PC-3 (cell line): ENCODE data around the gene FARS2. TPM values are rescaled to one million over a fixed set of nuclear protein-coding genes. Genes with fewer than 3 reads are reported as not detected.

Experiments used
- ATAC-seq: fragments of 200-7000 bp; cut with Tn5 transposase; 2 replicates; pipeline ENCODE4 v1.9.1; 2020; ENCODE audit warnings: mild to moderate bottlenecking, moderate library complexity
- BruUV-seq: library from RNA; stranded (reverse); fragments of 400-500 nt; replicated peaks from 2 replicates; lab custom pipeline; 2021; lab: Mats Ljungman, UMichigan
- CTCF ChIA-PET: fragments of 300-600 bp; sonication (Branson Sonifier 250); formaldehyde crosslinking; loops from one replicate; lab custom pipeline; 2022; ENCODE audit warnings: antibody characterized with exemption; lab: Charles Lee
- POLR2A ChIA-PET: fragments of 300-600 bp; sonication (Branson Sonifier 250); formaldehyde crosslinking; loops from one replicate; lab custom pipeline; 2022; ENCODE audit warnings: antibody characterized with exemption; ENCODE audit not compliant: unreplicated experiment; lab: Charles Lee
- DNase-seq: peaks from one replicate; pipeline ENCODE4 v3.0.0-alpha.2; 2015
- H2AFZ ChIP-seq: fragments of 300-600 bp; sonication (generic); 2 replicates; pipeline ENCODE4 v1.6.0; 2016; ENCODE audit warnings: antibody characterized with exemption, low read length
- H3F3A ChIP-seq: fragments of 300-600 bp; sonication (generic); one replicate; pipeline ENCODE4 v1.6.0; 2017; ENCODE audit warnings: antibody characterized with exemption, low read length, control low read depth, mild to moderate bottlenecking; ENCODE audit not compliant: unreplicated experiment
- H3K27ac ChIP-seq: fragments of 300-600 bp; sonication (generic); 2 replicates; pipeline ENCODE4 v1.5.1; 2016; ENCODE audit warnings: mild to moderate bottlenecking, low read length
- H3K27me3 ChIP-seq: fragments of 300-600 bp; sonication (generic); 2 replicates; pipeline ENCODE4 v1.6.1; 2016; ENCODE audit warnings: low read length, mixed read lengths
- H3K36me3 ChIP-seq: fragments of 300-600 bp; sonication (generic); 2 replicates; pipeline ENCODE4 v1.6.1; 2016; ENCODE audit warnings: low read depth, mixed run types, low read length, mixed read lengths
- H3K4me1 ChIP-seq: fragments of 300-600 bp; sonication (generic); 2 replicates; pipeline ENCODE4 v1.5.1; 2016; ENCODE audit warnings: low read length; ENCODE audit not compliant: insufficient read depth
- H3K4me2 ChIP-seq: fragments of 300-600 bp; sonication (generic); 2 replicates; pipeline ENCODE4 v1.6.0; 2016; ENCODE audit warnings: low read length
- H3K4me3 ChIP-seq: fragments of 300-600 bp; sonication (generic); 2 replicates; pipeline ENCODE4 v1.5.1; 2016; ENCODE audit warnings: mild to moderate bottlenecking, low read length, mixed read lengths
- H3K79me2 ChIP-seq: fragments of 300-600 bp; sonication (generic); 2 replicates; pipeline ENCODE4 v1.6.1; 2017; ENCODE audit warnings: low read length, mixed read lengths
- H3K9ac ChIP-seq: fragments of 300-600 bp; sonication (generic); 2 replicates; pipeline ENCODE4 v1.6.0; 2016; ENCODE audit warnings: mild to moderate bottlenecking, low read length
- H3K9me2 ChIP-seq: fragments of 300-600 bp; sonication (generic); replicated peaks from 2 replicates; pipeline ENCODE4 v1.6.1; 2016; ENCODE audit warnings: mixed run types, low read length, mixed read lengths
- H3K9me3 ChIP-seq: fragments of 300-600 bp; sonication (generic); 2 replicates; pipeline ENCODE4 v1.6.1; 2016; ENCODE audit warnings: low read length, mixed read lengths
- H4K20me1 ChIP-seq: fragments of 300-600 bp; sonication (generic); 2 replicates; pipeline ENCODE4 v1.6.1; 2016; ENCODE audit warnings: low read length, mixed read lengths
- EZH2 ChIP-seq: fragments of 300-600 bp; sonication (generic); IDR thresholded peaks from one replicate; pipeline ENCODE4 v1.6.1; 2017; ENCODE audit warnings: antibody characterized with exemption, mild to moderate bottlenecking, low read length; ENCODE audit not compliant: unreplicated experiment
- EZH2phosphoT487 ChIP-seq: fragments of 300-600 bp; sonication (generic); IDR thresholded peaks from 2 replicates; pipeline ENCODE4 v1.6.1; 2018; ENCODE audit warnings: mild to moderate bottlenecking, antibody characterized with exemption, low read length, borderline replicate concordance
- intact Hi-C: fragments of 100-400 bp; cut with micrococcal nuclease; formaldehyde crosslinking; loops from 2 replicates; pipeline ENCODE4 v1.9.0; 2023
- total RNA-seq: library from RNA; depleted of rRNA; stranded (reverse); fragments of >200 nt; gene quantifications from 2 replicates; pipeline ENCODE4 v1.2.3, GENCODE V29; 2014
- TF ChIP-seq, protein P1 (sequence below): fragments of 300-600 bp; sonication (generic); conservative IDR thresholded peaks from 2 replicates; pipeline ENCODE4 v1.5.1; 2017; ENCODE audit warnings: antibody characterized with exemption, low read depth, mild to moderate bottlenecking, low read length

The FARS2 gene
- total RNA-seq, 1 experiment from 2014 or later, result 23.0 TPM

DNA sequence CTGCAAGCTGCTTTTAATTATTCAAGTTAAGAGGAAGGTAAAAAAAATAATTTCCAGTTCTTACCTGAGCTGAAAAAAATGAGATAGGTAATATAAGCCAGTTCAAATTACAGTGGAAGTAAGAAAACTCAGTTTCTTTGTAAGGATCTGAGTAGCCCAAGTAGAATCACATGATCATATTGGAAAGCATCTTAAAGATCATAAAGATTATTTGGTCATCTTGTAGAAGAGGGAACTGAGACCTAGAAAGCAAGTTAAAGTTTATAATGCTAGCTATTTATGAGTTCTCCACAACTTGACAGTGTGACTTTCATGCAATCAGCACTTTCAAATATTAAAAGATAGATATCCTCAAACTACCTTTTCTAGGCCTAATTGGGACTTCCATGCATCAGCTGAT is 80.5 kb downstream of the FARS2 start:
- no peak overlapping the region for H3K4me3 ChIP-seq
- no peak overlapping the region for H2AFZ ChIP-seq
- ChIA-PET CTCF (interaction anchor here (0.7 kb wide), 1 partner anchor 174 kb away, joined by 3 read pairs; no protein-coding TSS in a partner anchor), POLR2A (no interaction called here)
- no peak overlapping the region for H3K27ac ChIP-seq
- no peaks in the 10 kb centered on the region for H3K4me1 ChIP-seq
- H3K9ac ChIP-seq, result no peak overlapping the region
- intact Hi-C loops, result no loop called here
- H3K79me2 ChIP-seq, result no peaks in the 10 kb centered on the region
- DNase-seq (no peak), ATAC-seq (no peak)
- no peaks in the 10 kb centered on the region for H3K9me2 ChIP-seq
- TF ChIP-seq EZH2phosphoT487 (no peak), EZH2 (no peak)
- TF ChIP-seq, protein P1, sequence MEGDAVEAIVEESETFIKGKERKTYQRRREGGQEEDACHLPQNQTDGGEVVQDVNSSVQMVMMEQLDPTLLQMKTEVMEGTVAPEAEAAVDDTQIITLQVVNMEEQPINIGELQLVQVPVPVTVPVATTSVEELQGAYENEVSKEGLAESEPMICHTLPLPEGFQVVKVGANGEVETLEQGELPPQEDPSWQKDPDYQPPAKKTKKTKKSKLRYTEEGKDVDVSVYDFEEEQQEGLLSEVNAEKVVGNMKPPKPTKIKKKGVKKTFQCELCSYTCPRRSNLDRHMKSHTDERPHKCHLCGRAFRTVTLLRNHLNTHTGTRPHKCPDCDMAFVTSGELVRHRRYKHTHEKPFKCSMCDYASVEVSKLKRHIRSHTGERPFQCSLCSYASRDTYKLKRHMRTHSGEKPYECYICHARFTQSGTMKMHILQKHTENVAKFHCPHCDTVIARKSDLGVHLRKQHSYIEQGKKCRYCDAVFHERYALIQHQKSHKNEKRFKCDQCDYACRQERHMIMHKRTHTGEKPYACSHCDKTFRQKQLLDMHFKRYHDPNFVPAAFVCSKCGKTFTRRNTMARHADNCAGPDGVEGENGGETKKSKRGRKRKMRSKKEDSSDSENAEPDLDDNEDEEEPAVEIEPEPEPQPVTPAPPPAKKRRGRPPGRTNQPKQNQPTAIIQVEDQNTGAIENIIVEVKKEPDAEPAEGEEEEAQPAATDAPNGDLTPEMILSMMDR, result no peak
- no peaks in the 10 kb centered on the region for H3K27me3 ChIP-seq
- BruUV-seq, result no TSS peak
- no peaks in the 10 kb centered on the region for H3F3A ChIP-seq
- no peak overlapping the region for H3K4me2 ChIP-seq
- H3K36me3 ChIP-seq, result no peaks in the 10 kb centered on the region
- no peaks in the 10 kb centered on the region for H4K20me1 ChIP-seq
- H3K9me3 ChIP-seq, result no peaks in the 10 kb centered on the region

DNA sequence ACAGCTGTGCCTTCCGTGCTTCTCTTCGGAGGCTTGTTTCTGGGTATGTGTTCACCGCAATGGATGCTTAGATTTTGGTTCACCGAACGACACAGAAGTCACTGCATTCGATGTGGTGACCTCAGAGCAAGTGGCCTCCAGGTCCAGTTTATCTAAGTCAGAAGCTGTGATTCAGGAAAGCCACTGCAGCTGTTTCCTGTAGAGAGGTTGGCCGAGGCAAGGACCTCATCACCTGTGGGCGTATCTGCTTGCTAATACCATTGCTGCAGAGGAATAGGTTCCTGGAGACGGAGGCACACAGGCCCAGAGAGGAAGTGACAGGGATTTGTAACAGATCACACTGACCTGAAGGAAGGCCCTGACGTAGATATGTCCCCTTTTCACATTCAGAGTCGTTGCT is 82.7 kb downstream of the FARS2 start:
- POLR2A ChIA-PET, result no interaction called here
- no peak for TF ChIP-seq EZH2phosphoT487
- TF ChIP-seq EZH2, result no peak
- TF ChIP-seq, protein P1, result no peak
- ATAC-seq, result no peak

DNA sequence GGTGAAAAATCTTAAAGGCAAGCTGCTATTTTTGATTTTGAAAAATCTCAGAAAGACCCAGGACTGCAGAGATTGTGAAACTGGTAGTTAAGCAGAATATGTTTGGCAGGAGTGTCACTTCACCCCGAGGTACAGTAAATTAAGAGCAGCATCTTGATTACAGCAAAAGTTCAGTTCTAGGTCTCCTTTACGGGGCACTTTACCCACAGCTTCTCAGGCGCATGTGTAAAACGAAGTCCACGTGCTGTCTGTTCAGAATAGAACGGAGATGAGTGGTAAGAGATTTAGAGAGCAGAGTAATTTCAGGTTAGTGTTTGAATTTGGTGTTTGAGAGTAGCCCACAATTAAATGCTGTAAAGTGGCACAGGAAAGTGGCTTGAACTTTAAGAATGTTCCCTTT is 84.0 kb downstream of the FARS2 start:
- Histone ChIP-seq H3K4me3 (no peak overlapping the region), H3F3A (no peaks in the 10 kb centered on the region), H3K9me3 (no peaks in the 10 kb centered on the region), H2AFZ (no peak overlapping the region), H3K4me1 (no peaks in the 10 kb centered on the region), H3K9me2 (no peaks in the 10 kb centered on the region), H3K27ac (no peak overlapping the region), H3K79me2 (no peaks in the 10 kb centered on the region), H3K36me3 (no peaks in the 10 kb centered on the region), H3K27me3 (no peaks in the 10 kb centered on the region), H3K9ac (no peak overlapping the region), H4K20me1 (no peaks in the 10 kb centered on the region), H3K4me2 (no peak overlapping the region)
- TF ChIP-seq EZH2 (no peak), EZH2phosphoT487 (no peak)
- TF ChIP-seq, protein P1, result no peak
- BruUV-seq, result no TSS peak
- ATAC-seq (no peak), DNase-seq (no peak)
- ChIA-PET CTCF (no interaction called here), POLR2A (no interaction called here)
- intact Hi-C loops, result no loop called here

More for the DNA sequence above, 82.7 kb downstream of the FARS2 start:
- no peak overlapping the region for H3K9ac ChIP-seq
- no peaks in the 10 kb centered on the region for H3K79me2 ChIP-seq
- no peak for DNase-seq
- CTCF ChIA-PET, result no interaction called here
- no peaks in the 10 kb centered on the region for H3K36me3 ChIP-seq
- no TSS peak for BruUV-seq
- H3K4me3 ChIP-seq, result no peak overlapping the region
- H3K4me1 ChIP-seq, result no peaks in the 10 kb centered on the region
- H3F3A ChIP-seq, result no peaks in the 10 kb centered on the region
- no peak overlapping the region for H2AFZ ChIP-seq
- H3K9me2 ChIP-seq, result no peaks in the 10 kb centered on the region
- no peaks in the 10 kb centered on the region for H4K20me1 ChIP-seq
- H3K27me3 ChIP-seq, result no peaks in the 10 kb centered on the region
- H3K27ac ChIP-seq, result no peak overlapping the region
- no peaks in the 10 kb centered on the region for H3K9me3 ChIP-seq
- intact Hi-C loops, result no loop called here
- no peak overlapping the region for H3K4me2 ChIP-seq
